ENCODE data around the gene ACTRT2. TPM values are rescaled to one million over a fixed set of nuclear protein-coding genes. Genes with fewer than 3 reads are reported as not detected.

The ACTRT2 gene
- total RNA-seq, 4 donors from 2014 or later: not detected

DNA sequence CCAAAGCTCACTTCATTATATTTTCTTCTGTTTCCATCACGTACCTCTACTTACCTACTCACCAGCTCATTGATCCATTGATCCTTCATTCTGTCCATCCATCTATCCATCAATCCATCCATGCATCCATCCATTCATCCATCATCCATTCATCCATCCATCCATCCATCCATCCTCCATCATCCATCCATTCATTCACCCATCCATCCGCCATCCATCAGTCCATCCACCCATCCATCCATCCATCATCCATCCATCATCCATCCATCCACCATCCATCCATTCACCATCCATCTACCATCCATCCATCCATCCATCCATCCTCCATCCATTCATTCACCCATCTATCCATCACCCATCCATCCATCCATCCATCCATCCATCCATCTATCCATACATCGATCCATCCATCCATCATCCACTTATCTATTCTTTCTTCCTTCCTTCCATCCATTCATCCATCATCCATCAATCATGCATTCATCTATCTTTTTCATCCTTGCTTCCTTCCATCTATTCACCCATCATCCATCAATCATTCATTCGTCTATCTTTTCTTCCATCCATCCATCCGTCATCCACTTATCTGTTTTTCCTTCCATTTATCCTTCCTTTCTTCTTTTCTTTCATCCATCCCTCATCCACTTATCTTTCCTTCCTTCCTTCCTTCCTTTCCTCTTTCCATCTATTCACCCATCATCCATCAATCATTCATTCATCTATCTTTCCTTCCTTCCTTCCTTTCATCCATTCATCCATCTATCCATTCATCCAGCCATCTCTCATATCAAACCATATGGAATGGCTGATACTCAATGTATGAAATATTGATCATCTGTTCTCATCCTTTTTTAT, 35.3 kb upstream of the ACTRT2 start:
- H3K27me3 ChIP-seq: peaks cover 0 to 58% (median 0%) of the 10 kb centered on the region in 4 donors
- no peaks in the 10 kb centered on the region for H3K4me1 ChIP-seq
- H3K27ac ChIP-seq (replicated peaks in 1 of 4): no peak overlapping the region
- H3K9me3 ChIP-seq: no peaks in the 10 kb centered on the region
- 91% methylated on average over 5 of the region's 5 CpGs for WGBS
- TF ChIP-seq EP300 (IDR thresholded peaks at IDR 0.05) (no peak), POLR2A (IDR thresholded peaks at IDR 0.05; ENCODE audit: low read depth) (no peak), POLR2AphosphoS5 (IDR thresholded peaks at IDR 0.05) (no peak)
- TF ChIP-seq, protein P1, sequence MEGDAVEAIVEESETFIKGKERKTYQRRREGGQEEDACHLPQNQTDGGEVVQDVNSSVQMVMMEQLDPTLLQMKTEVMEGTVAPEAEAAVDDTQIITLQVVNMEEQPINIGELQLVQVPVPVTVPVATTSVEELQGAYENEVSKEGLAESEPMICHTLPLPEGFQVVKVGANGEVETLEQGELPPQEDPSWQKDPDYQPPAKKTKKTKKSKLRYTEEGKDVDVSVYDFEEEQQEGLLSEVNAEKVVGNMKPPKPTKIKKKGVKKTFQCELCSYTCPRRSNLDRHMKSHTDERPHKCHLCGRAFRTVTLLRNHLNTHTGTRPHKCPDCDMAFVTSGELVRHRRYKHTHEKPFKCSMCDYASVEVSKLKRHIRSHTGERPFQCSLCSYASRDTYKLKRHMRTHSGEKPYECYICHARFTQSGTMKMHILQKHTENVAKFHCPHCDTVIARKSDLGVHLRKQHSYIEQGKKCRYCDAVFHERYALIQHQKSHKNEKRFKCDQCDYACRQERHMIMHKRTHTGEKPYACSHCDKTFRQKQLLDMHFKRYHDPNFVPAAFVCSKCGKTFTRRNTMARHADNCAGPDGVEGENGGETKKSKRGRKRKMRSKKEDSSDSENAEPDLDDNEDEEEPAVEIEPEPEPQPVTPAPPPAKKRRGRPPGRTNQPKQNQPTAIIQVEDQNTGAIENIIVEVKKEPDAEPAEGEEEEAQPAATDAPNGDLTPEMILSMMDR (IDR thresholded peaks at IDR 0.05): no peak
- H3K36me3 ChIP-seq: no peaks in the 10 kb centered on the region
- intact Hi-C loops (cut with DNase I): no loop called here
- no peak overlapping the region for H3K4me3 ChIP-seq
- DNase-seq (ENCODE audit: extremely low spot score): no peak

DNA sequence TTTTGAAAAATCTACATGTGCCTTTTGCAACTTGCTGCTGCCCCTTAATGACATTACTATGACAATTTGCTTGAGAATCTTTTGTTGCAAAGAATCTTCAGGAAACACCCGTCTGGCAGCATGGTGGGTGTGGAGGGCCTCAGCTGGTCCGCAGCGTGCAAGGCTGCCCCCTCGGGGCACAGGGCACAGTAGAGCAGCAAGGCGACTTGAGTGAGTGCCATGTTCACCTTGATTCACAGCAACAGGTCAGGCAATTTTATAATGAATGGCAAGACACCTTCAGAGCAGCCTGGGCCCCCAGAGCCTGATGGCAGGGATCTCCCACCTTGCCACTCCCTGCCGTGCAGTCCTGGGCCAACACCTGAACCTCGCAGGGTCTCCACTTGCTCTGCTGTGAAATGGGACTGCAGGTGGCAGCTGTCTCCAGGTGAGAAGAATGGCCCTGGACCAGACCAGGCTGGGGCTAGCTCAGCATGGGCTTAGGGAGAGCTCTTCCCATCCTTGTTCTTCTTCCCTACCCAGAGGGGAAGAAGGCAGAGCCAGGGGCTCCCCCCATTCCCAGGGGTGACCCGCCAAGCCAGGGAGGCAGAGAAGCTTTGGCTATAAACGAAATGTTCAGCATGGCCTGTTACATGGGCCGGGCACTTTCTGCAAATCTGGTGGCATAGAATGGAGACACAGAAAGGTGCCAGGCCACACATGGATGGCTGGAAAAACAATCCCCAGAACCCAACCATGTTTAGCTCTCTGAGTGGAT, 34.5 kb upstream of the ACTRT2 start:
- WGBS: 94% methylated on average over 10 of the region's 10 CpGs
- TF ChIP-seq POLR2AphosphoS5 (IDR thresholded peaks at IDR 0.05) (no peak), EP300 (IDR thresholded peaks at IDR 0.05) (no peak), POLR2A (IDR thresholded peaks at IDR 0.05; ENCODE audit: low read depth) (no peak)
- TF ChIP-seq, protein P1 (IDR thresholded peaks at IDR 0.05): no peak

DNA sequence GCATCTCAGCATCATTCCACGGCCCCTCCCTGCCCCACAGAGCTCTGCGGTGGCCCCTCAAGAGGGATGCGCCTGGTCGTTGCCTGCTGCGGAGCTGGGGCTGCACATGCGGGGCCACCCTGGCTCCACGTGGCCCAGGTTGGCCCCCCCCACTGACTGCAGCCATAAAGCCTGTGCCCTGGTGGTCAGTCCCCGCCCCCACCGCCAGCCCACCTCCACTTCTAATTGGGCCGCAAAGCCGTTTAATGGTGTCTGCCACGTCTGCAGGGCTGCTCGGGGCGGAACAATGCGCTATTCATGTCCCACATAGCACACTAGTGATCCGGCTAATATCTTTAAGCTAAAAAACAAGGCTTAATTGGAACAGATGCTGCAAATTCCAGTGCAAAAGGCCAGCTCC, 33.5 kb upstream of the ACTRT2 start:
- peaks cover 0 to 61% (median 0%) of the 10 kb centered on the region in 4 donors for H3K27me3 ChIP-seq
- no peak for TF ChIP-seq EP300 (IDR thresholded peaks at IDR 0.05)
- TF ChIP-seq POLR2AphosphoS5 (IDR thresholded peaks at IDR 0.05): no peak
- no peak for TF ChIP-seq POLR2A (IDR thresholded peaks at IDR 0.05; ENCODE audit: low read depth)
- TF ChIP-seq, protein P1 (IDR thresholded peaks at IDR 0.05): no peak
- peaks cover 0 to 4% (median 0%) of the 10 kb centered on the region in 4 donors for H3K9me3 ChIP-seq
- no peaks in the 10 kb centered on the region for H3K4me1 ChIP-seq
- intact Hi-C loops (cut with DNase I): no loop called here
- WGBS: 86% methylated on average over 11 of the region's 16 CpGs
- no peak overlapping the region for H3K4me3 ChIP-seq
- DNase-seq (ENCODE audit: extremely low spot score): no peak
- no peaks in the 10 kb centered on the region for H3K36me3 ChIP-seq
- H3K27ac ChIP-seq (replicated peaks in 1 of 4): no peak overlapping the region

More for the DNA sequence above, 34.5 kb upstream of the ACTRT2 start:
- Histone ChIP-seq H3K27ac (replicated peaks in 1 of 4) (no peak overlapping the region), H3K4me3 (no peak overlapping the region), H3K9me3 (no peaks in the 10 kb centered on the region), H3K36me3 (no peaks in the 10 kb centered on the region), H3K4me1 (no peaks in the 10 kb centered on the region), H3K27me3 (peaks cover 0 to 64% (median 0%) of the 10 kb centered on the region in 4 donors)
- no peak for DNase-seq (ENCODE audit: extremely low spot score)
- intact Hi-C loops (cut with DNase I): no loop called here

DNA sequence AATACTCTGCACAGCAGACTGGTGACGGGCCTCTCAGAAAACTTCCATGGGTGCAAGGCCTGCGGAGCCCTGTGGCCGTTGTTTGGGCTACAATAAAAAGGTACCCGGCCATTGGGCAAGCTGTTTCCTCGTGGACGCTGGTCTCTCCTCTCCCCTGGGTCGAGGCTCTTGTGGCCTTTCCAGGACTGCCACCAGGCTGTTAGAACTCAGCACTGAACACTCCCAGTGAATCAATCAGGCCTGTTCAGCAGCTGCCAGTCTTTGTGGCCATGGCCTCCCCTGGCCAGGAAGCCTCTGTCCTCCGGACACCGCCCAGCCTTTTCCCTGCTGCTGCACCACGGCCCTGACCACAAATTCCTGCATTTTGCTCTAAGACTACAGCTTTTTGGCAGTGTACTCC, 33.0 kb upstream of the ACTRT2 start:
- H3K27me3 ChIP-seq: peaks cover 0 to 58% (median 0%) of the 10 kb centered on the region in 4 donors
- H3K4me1 ChIP-seq: no peaks in the 10 kb centered on the region
- H3K4me3 ChIP-seq: no peak overlapping the region
- intact Hi-C loops (cut with DNase I): no loop called here
- WGBS: 78% methylated on average over 10 of the region's 10 CpGs
- no peak for TF ChIP-seq EP300 (IDR thresholded peaks at IDR 0.05)
- TF ChIP-seq, protein P1 (IDR thresholded peaks at IDR 0.05): no peak
- no peak for TF ChIP-seq POLR2A (IDR thresholded peaks at IDR 0.05; ENCODE audit: low read depth)
- TF ChIP-seq POLR2AphosphoS5 (IDR thresholded peaks at IDR 0.05): no peak
- H3K27ac ChIP-seq (replicated peaks in 1 of 4): no peak overlapping the region
- peaks cover 0 to 9% (median under 1%) of the 10 kb centered on the region in 4 donors for H3K9me3 ChIP-seq
- H3K36me3 ChIP-seq: no peaks in the 10 kb centered on the region
- no peak for DNase-seq (ENCODE audit: extremely low spot score)

Measured in esophagus muscularis mucosa (tissue), 4 donors.